H9 (cell line): Measurements from ENCODE around the gene CYS1. TPM values are rescaled to one million over a fixed set of nuclear protein-coding genes. Genes with fewer than 3 reads are reported as not detected.
A peak's percentile ranks its signal among the peaks of the same experiment; 100 is the strongest.

Experiments used
- DNase-seq: peaks from one replicate; pipeline ENCODE4 v3.0.0-alpha.2; 2017
- H2AFZ ChIP-seq: one replicate; pipeline ENCODE4 v1.6.1; 2013; ENCODE audit warnings: mild to moderate bottlenecking, low read length, control low read depth, moderate library complexity
- H2AK5ac ChIP-seq: 2 replicates; pipeline ENCODE4 v1.6.1; 2013; ENCODE audit warnings: low read length, control low read depth, mixed read lengths; ENCODE audit not compliant: insufficient read length
- H2BK120ac ChIP-seq: one replicate; pipeline ENCODE4 v1.6.1; 2013; ENCODE audit warnings: low read depth, mild to moderate bottlenecking, low read length, control low read depth, inconsistent platforms; ENCODE audit not compliant: poor library complexity, severe bottlenecking
- H2BK12ac ChIP-seq: 2 replicates; pipeline ENCODE4 v1.6.1; 2013; ENCODE audit warnings: low read length, control low read depth, mixed read lengths, low read depth; ENCODE audit not compliant: insufficient read length
- H2BK15ac ChIP-seq: 2 replicates; pipeline ENCODE4 v1.6.1; 2013; ENCODE audit warnings: low read depth, low read length, control low read depth
- H2BK20ac ChIP-seq: one replicate; pipeline ENCODE4 v1.6.1; 2013; ENCODE audit warnings: low read depth, mild to moderate bottlenecking, low read length, control low read depth, inconsistent platforms; ENCODE audit not compliant: poor library complexity, severe bottlenecking
- H2BK5ac ChIP-seq: 2 replicates; pipeline ENCODE4 v1.6.1; 2013; ENCODE audit warnings: low read length, control low read depth, mixed read lengths; ENCODE audit not compliant: insufficient read length
- H3K14ac ChIP-seq: 2 replicates; pipeline ENCODE4 v1.6.1; 2013; ENCODE audit warnings: low read length, control low read depth; ENCODE audit not compliant: insufficient read depth
- H3K18ac ChIP-seq: 2 replicates; pipeline ENCODE4 v1.6.1; 2013; ENCODE audit warnings: low read depth, mild to moderate bottlenecking, mixed read lengths, low read length, control low read depth; ENCODE audit not compliant: insufficient read length
- H3K23ac ChIP-seq: 2 replicates; pipeline ENCODE4 v1.6.1; 2013; ENCODE audit warnings: low read length, control low read depth, mixed read lengths, low read depth; ENCODE audit not compliant: insufficient read length
- H3K23me2 ChIP-seq: 2 replicates; pipeline ENCODE4 v1.6.1; 2013; ENCODE audit warnings: low read depth, mild to moderate bottlenecking, mixed read lengths, low read length, control low read depth; ENCODE audit not compliant: insufficient read length, poor library complexity, severe bottlenecking
- H3K27ac ChIP-seq: 2 replicates; pipeline ENCODE4 v1.5.1; 2013; ENCODE audit warnings: low read length, control low read depth, mixed read lengths, low read depth; ENCODE audit not compliant: insufficient read length
- H3K27me3 ChIP-seq: 2 replicates; pipeline ENCODE4 v1.6.1; 2013; ENCODE audit warnings: low read length, control low read depth, inconsistent platforms; ENCODE audit not compliant: insufficient read depth
- H3K4ac ChIP-seq: 2 replicates; pipeline ENCODE4 v1.6.1; 2013; ENCODE audit warnings: low read depth, mild to moderate bottlenecking, control low read depth, inconsistent platforms, low read length, moderate library complexity
- H3K4me1 ChIP-seq: 2 replicates; pipeline ENCODE4 v1.6.1; 2013; ENCODE audit warnings: low read length, control low read depth, inconsistent platforms; ENCODE audit not compliant: insufficient read depth
- H3K4me2 ChIP-seq: 2 replicates; pipeline ENCODE4 v1.6.1; 2013; ENCODE audit warnings: low read length, control low read depth, mixed read lengths; ENCODE audit not compliant: insufficient read length, insufficient read depth
- H3K56ac ChIP-seq: 2 replicates; pipeline ENCODE4 v1.6.1; 2013; ENCODE audit warnings: low read depth, mild to moderate bottlenecking, mixed read lengths, low read length, control low read depth; ENCODE audit not compliant: insufficient read length
- H3K79me1 ChIP-seq: 2 replicates; pipeline ENCODE4 v1.6.1; 2013; ENCODE audit warnings: low read depth, mild to moderate bottlenecking, moderate library complexity, low read length, control low read depth, inconsistent platforms; ENCODE audit not compliant: insufficient read depth, poor library complexity, severe bottlenecking
- H3K79me2 ChIP-seq: 2 replicates; pipeline ENCODE4 v1.6.1; 2013; ENCODE audit warnings: low read length, control low read depth, inconsistent platforms; ENCODE audit not compliant: insufficient read depth
- H3K9ac ChIP-seq: 2 replicates; pipeline ENCODE4 v1.6.1; 2013; ENCODE audit warnings: low read length, control low read depth, mixed read lengths; ENCODE audit not compliant: insufficient read length; ENCODE audit errors: extremely low read depth
- H3K9me3 ChIP-seq: one replicate; pipeline ENCODE4 v1.6.1; 2013; ENCODE audit warnings: low read depth, low read length, inconsistent platforms; ENCODE audit not compliant: control insufficient read depth
- H3T11ph ChIP-seq: one replicate; pipeline ENCODE4 v1.6.1; 2013; ENCODE audit warnings: mild to moderate bottlenecking, low read length, control low read depth, inconsistent platforms
- H4K20me1 ChIP-seq: one replicate; pipeline ENCODE4 v1.6.1; 2013; ENCODE audit not compliant: control insufficient read depth, insufficient read length, insufficient read depth
- H4K5ac ChIP-seq: 2 replicates; pipeline ENCODE4 v1.6.1; 2013; ENCODE audit warnings: low read depth, mild to moderate bottlenecking, mixed read lengths, low read length, control low read depth; ENCODE audit not compliant: insufficient read length
- H4K8ac ChIP-seq: replicated peaks from 2 replicates; pipeline ENCODE4 v1.6.1; 2013; ENCODE audit warnings: low read length, control low read depth, mixed read lengths, low read depth; ENCODE audit not compliant: insufficient read length
- H4K91ac ChIP-seq: 2 replicates; pipeline ENCODE4 v1.6.1; 2013; ENCODE audit warnings: low read depth, mild to moderate bottlenecking, moderate library complexity, mixed read lengths, low read length, control low read depth; ENCODE audit not compliant: insufficient read length
- H3K27ac Mint-ChIP-seq, 3 experiments: 2 replicates in 2 of 3; 3 replicates in 1 of 3; pipeline ENCODE4 v1.8.0; 2020 to 2021; ENCODE audit warnings: mixed read lengths in 3 of 3, mild to moderate bottlenecking in 1 of 3, moderate library complexity in 1 of 3
- H3K27me3 Mint-ChIP-seq: 2 replicates; pipeline ENCODE4 v1.8.0; 2021; ENCODE audit warnings: low read depth, mild to moderate bottlenecking, moderate library complexity, mixed read lengths
- H3K36me3 Mint-ChIP-seq, 3 experiments: 2 replicates in 2 of 3; 3 replicates in 1 of 3; pipeline ENCODE4 v1.8.0; 2020 to 2021; ENCODE audit warnings: low read depth in 3 of 3, mixed read lengths in 3 of 3; ENCODE audit not compliant: insufficient read depth in 1 of 3
- H3K4me1 Mint-ChIP-seq, 2 experiments: 2 replicates each; pipeline ENCODE4 v1.8.0; 2020; ENCODE audit warnings: mixed read lengths in 2 of 2
- H3K4me3 Mint-ChIP-seq, 2 experiments: 2 replicates in 1 of 2; 3 replicates in 1 of 2; pipeline ENCODE4 v1.8.0; 2020 to 2021; ENCODE audit warnings: mild to moderate bottlenecking in 2 of 2, mixed read lengths in 2 of 2, moderate library complexity in 1 of 2
- H3K9me3 Mint-ChIP-seq, 2 experiments: 2 replicates in 1 of 2; 3 replicates in 1 of 2; pipeline ENCODE4 v1.8.0; 2020; ENCODE audit warnings: mild to moderate bottlenecking in 2 of 2, mixed read lengths in 2 of 2, moderate library complexity in 1 of 2
- CTCF ChIP-seq: fragments of 200-600 bp; sonication (generic); conservative IDR thresholded peaks from 3 replicates; pipeline ENCODE4 v1.8.0; 2021; ENCODE audit warnings: antibody characterized with exemption, mild to moderate bottlenecking
- WGBS: extraction: QIAGEN DNeasy Blood & Tissue Kit; methylation state at CpG from one replicate; pipeline ENCODE4 v1.1.7; 2013; ENCODE audit warnings: missing lambda C conversion rate, low lambda C conversion rate, mixed read lengths; ENCODE audit not compliant: insufficient read length; ENCODE audit errors: extremely low coverage; 5-methylcytosine and 5-hydroxymethylcytosine counted together
- total RNA-seq: library from RNA; stranded (reverse); gene quantifications from 2 replicates; pipeline ENCODE4 v1.2.1, GENCODE V29; 2021

The CYS1 gene
- total RNA-seq, 1 experiment from 2014 or later = 0.35 TPM

DNA sequence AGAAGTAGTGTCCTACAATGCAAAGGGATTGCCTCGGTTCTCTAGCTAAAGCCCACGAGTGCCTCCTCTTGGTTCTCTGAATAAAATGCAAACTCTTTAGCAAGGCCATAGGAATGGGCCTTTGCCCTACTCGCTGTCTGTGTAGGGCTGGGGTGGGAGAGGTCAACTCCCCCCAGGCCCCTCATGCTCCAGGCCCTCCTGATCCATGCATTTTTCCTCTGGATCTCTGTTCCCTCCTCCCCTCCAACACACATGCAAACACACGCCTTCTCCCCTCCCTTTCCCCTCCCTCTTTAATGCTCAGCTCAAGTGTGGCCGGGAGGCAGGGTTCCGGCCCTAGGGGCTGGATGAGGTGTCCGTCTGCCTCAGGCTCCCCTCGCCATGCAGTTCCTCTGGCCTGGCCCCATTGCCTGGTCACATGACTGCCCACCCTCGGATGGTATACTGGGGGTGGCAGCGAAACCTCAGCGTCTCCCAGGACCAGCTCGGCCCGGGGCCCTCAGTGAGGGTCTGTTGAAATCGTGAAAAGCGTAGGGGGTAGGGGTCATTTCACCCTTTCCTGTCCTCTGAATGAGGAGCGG, 51.7 kb downstream of the CYS1 start:
- Histone ChIP-seq H3K79me2 (no peaks in the 10 kb centered on the region), H2BK120ac (no peak overlapping the region), H3T11ph (no peak overlapping the region), H3K23ac (no peak overlapping the region), H3K18ac (no peak overlapping the region), H2AK5ac (no peak overlapping the region), H3K27me3 (no peaks in the 10 kb centered on the region), H3K9ac (no peak overlapping the region), H3K23me2 (no peaks in the 10 kb centered on the region), H3K4ac (no peak overlapping the region), H2BK20ac (no peak overlapping the region), H3K14ac (no peak overlapping the region), H4K20me1 (no peaks in the 10 kb centered on the region), H3K27ac (no peak overlapping the region), H2AFZ (no peak overlapping the region), H4K5ac (no peak overlapping the region), H3K4me1 (peaks cover 4% of the 10 kb centered on the region; the same call in 1 of the 2 replicates), H3K9me3 (no peaks in the 10 kb centered on the region), H3K79me1 (no peaks in the 10 kb centered on the region), H2BK5ac (no peak overlapping the region), H3K4me2 (no peak overlapping the region), H2BK15ac (no peak overlapping the region), H2BK12ac (no peak overlapping the region), H3K56ac (no peak overlapping the region), H4K91ac (no peak overlapping the region), H4K8ac (no peak overlapping the region)
- no peak for DNase-seq
- H3K27ac Mint-ChIP-seq = no peak overlapping the region
- peaks cover 12 to 32% of the 10 kb centered on the region in 2 experiments for H3K4me1 Mint-ChIP-seq
- WGBS = no CpG with 5 or more reads among the region's 16 CpGs
- no peaks in the 10 kb centered on the region; a peak in 1 of 5 replicates for H3K9me3 Mint-ChIP-seq
- no peaks in the 10 kb centered on the region for H3K36me3 Mint-ChIP-seq
- TF ChIP-seq CTCF = peak; percentile 49
- no peak overlapping the region for H3K4me3 Mint-ChIP-seq
- peaks cover 2% of the 10 kb centered on the region; the same call in 1 of the 2 replicates for H3K27me3 Mint-ChIP-seq
